Hematopoietic multipotent progenitor cell treated with erythropoietin and hydrocortisone succinate and interleukin-3 and kit ligand, for 6 days (in vitro differentiated cells): ENCODE measurements around the gene GGT5.
A peak's percentile ranks its signal among the peaks of the same experiment; 100 is the strongest.
"Not testable (repeated sequence)": the region's sequence is repeated elsewhere in the genome, so short reads cannot be mapped to it uniquely, and the experiment has no call there.

Experiments
- DNase-seq: peaks from one replicate; pipeline ENCODE4 v3.0.0-alpha.2; 2015

Gene GGT5, protein sequence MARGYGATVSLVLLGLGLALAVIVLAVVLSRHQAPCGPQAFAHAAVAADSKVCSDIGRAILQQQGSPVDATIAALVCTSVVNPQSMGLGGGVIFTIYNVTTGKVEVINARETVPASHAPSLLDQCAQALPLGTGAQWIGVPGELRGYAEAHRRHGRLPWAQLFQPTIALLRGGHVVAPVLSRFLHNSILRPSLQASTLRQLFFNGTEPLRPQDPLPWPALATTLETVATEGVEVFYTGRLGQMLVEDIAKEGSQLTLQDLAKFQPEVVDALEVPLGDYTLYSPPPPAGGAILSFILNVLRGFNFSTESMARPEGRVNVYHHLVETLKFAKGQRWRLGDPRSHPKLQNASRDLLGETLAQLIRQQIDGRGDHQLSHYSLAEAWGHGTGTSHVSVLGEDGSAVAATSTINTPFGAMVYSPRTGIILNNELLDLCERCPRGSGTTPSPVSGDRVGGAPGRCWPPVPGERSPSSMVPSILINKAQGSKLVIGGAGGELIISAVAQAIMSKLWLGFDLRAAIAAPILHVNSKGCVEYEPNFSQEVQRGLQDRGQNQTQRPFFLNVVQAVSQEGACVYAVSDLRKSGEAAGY

DNA sequence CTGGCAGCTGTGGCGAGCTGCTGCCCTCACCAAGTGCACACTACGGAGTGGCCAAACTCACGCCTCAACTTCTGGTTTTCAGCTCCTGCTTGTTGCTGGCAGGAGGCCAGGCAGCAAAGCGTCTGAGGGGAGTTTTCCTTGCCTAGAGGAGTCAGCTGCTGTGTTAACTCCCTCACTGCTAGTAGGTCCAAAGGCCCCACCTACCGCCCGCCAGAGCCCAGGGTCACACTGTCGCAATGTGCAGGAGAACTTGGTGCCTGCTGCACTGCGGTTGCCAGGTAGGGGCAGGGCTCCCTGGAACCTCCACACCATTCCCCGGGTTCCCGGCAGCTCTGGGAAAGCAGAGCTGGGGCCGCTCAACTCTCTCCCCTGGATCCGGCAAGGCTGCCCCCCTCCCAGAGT lies at the start of gene GGT5:
Gene GGT5 (minus strand): TSS at position 53 of the 402 bp plus-strand sequence. CDS start 357 bp downstream, outside the sequence.
- not testable (repeated sequence) for DNase-seq

DNA sequence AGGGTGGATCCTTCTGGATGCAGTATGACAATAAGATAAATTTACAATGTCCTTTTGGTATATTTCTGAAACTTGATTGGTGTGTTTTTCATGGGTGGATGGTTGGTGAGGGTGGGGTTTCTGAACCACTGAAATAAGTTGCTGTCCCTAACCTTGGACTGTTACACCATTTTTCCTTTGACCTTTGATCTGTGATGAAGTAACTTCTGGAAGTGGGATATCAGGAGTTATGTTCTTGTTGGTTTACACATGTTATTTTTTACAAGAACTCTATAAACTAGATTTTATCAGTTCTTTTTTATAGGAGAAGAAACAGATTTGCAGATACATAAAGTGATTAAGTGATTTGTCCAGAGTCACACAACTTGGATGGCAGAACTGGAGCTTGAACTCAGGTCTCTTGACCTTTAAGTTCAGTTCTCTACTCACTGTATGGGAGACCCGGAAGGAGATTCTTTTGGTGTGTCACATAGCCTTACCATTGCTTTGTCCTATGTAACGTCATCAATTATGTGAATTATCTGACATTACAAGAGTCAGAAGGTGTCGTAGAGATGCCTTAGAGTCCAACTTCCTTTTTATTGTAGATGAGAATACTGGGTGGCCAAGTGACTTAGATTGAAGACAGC lies 47.4 kb upstream of the GGT5 start:
- not testable (repeated sequence) for DNase-seq

DNA sequence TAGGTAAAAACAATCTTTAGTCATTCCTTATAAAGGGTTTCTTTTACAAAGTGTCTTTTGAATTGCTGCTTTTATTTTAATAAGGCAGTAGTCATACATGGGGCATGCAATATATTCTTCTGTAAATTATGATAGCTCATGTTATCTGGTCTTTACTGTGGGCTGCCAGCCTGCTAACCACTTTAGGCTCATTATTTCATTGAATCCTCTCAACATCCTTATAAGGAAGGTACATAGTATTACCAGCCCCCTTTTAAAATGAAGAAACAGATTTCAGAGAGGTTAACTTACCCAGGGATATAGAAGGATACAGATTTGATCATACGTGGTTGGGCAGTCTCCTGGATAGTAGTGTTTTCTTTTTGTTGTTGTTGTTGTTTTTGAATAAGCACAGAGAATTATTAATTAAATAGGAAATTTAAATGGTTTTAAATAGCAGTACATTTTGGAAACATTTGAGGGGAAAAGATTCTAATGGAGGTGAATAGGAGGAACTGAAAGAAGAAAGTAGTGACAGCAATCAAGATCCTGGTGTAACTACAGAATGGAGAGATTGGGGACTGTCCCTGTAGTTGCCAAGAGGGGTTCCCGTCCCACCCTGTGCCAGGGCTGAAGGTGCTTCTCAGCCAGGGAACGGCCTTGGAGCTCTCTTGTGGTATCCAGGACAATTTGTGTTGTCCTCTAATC lies 46.8 kb upstream of the GGT5 start:
- peak; percentile 33 for DNase-seq

DNA sequence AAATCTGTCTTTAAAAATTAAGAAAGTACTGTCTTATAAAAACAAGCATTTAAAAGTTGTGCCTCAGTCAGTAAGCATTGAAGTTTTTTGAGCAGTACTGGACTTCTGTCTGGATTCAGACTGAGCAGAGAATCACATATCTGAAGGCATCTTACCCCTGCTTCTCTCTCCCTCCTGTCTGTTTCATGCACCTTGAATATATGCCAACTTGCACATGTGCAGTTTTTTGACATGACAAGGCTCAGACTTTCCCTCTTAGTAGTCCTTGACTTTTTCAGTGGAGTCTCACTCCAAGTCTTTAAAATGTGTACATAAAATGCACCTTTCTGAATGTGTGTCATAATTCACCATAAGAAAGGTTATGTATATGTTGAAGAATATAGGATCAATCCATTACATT lies 45.6 kb upstream of the GGT5 start:
- DNase-seq = peak; percentile 61

DNA sequence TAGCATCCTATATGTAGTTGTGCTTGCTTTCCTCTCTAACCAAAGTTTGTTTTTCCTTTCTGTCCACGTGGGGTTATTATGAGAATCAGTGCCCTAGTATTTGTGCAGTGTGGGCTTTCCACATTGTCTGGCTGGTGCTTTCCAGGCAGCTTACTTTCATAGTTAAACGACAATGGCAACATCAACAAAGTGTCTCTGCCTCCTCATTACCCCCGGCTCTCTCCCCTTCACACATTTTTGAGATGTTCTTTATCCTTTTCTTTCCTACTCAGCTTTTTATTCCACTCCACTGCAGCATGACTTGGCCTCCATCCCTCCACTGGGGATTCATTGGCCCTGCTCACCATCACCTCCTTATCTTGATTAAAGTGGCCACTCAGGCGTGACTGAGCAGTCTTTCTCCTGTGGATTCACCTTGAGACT lies 44.9 kb upstream of the GGT5 start:
- DNase-seq = no peak

DNA sequence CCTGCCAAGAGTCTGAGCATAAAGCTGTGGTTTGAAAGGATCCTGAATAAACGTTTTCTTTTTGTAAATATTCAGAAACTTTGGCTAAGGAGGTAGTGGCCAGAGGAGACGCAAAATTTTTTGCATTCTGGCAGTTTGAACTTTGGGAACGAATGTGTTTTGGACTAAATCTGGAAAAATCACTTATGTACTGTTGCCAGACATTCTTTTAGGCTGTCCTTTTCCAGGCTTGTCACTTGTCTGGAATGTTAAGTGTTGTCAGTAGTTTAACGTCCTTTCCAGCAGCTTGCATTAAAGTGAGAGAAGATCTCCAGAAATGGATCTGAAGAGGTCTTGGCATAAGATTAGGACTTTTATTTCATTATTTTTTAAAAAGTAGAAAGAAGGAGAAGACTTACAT lies 44.2 kb upstream of the GGT5 start:
- no peak for DNase-seq

DNA sequence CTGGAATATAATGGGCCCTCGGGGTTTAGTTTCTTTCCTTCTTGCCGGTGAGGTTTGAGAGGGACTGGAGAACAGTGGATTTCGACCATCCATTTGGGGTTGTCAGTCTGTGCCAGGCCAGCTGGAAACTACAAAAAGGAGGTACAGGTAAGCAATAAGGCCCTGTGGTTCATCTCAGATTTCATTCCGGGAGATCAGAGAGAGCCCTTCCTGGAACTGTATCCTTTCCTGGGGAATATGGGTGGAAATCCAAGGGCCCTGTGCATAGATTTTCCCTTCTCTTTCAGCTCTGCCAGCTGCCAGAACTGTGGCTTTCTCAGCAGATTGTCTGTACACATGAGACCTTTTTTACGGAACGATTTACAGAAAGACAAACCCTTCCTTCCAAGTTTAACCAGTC lies 42.9 kb upstream of the GGT5 start:
- DNase-seq = not testable (repeated sequence)

DNA sequence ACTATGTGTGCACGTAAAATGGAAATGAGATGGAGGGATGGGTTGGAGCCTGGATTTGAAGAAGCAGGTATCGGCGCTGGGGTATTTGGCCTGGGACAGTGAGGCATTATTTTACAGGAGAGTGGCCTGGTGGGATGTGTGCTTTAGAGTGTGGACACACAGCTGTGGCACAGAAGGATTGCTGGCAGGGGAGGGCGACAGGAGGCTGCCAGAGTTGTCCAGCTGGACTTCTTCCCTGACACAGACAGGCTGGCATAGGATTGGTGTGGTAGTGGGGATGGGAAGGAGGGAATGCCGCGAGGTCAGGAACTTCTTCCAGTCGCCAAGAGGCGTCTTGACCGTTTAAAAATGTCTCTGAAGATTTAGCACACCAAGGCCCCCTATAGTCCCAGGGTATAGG lies 42.3 kb upstream of the GGT5 start:
- DNase-seq = not testable (repeated sequence)

DNA sequence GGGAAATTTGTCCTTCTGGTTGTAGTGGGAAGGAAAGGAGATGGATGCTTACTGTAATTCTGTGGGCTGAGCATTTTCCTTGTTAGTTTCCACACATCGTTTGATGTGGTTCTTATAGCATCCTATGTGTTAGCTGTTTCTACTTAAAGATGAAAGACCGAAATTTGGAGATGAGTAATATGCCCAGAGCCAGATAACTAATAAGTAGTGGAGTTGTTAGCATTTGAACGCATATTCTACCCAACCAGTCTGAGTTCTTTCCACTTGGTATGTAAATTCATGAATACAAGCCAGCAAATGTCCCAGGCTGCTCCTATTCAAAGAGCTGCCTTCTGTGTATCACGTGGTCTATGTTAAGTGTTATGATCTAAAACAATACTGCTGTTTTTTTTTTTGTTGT lies 40.4 kb upstream of the GGT5 start:
- DNase-seq = no peak

DNA sequence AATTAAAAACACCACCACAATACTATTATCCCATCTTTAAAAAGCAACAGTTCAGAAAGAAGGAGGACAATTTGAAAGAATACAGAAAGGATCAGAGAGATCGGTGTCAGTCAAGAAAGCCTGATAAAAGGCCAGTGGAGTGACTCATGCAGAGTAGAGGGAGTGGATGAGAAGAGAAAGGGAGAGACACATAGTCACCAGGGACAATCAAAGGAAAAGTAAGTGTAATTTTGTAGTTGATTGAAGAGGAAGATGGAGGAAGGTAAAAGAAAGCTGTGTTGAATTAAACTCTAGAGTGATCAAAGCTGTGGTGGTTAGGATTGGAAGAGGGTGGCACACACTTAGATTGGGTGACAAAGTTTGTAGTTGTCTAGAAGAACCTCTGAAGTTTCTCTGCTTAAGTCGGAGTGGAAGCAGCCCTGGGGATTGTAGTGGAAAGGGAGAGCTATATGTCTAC lies 39.9 kb upstream of the GGT5 start:
- peak; percentile 46 for DNase-seq

DNA sequence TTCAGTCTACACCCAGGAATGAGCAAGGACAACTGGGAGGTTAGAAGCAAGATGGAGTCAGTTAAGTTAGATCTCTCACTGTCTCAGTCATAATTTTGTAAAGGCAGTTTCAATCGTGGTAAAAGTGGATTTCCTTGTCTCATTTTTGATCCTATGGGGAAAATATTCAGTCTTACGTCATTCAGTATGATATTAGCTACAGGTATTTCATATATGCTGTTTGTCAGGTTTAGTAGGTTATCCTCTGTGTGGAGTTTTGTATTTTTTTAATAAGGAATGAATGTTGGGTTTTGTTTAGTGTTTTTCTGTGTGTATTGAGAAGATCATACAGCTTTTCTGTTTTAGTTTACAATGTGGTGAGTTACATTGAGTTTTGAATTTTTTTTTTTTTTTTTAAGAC lies 37.5 kb upstream of the GGT5 start:
- DNase-seq = no peak

DNA sequence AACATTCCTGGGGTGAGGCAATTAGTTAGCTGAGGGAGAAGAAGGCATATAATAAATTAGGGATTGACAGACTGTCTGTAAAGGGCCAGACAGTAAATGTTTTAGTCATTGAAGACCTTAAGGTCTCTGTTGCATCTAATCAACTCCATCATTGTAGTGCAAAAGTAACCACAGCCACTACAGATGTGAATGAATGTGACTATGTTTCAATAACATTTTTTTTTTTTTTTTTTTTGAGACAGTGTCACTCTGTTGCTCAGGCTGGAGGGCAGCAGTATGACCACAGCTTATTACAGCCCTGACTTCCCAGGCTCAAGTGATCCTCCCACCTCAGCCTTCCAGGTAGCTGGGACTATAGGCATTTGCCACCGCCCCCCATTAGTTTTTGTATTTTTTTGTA lies 35.5 kb upstream of the GGT5 start:
- DNase-seq = not testable (repeated sequence)

DNA sequence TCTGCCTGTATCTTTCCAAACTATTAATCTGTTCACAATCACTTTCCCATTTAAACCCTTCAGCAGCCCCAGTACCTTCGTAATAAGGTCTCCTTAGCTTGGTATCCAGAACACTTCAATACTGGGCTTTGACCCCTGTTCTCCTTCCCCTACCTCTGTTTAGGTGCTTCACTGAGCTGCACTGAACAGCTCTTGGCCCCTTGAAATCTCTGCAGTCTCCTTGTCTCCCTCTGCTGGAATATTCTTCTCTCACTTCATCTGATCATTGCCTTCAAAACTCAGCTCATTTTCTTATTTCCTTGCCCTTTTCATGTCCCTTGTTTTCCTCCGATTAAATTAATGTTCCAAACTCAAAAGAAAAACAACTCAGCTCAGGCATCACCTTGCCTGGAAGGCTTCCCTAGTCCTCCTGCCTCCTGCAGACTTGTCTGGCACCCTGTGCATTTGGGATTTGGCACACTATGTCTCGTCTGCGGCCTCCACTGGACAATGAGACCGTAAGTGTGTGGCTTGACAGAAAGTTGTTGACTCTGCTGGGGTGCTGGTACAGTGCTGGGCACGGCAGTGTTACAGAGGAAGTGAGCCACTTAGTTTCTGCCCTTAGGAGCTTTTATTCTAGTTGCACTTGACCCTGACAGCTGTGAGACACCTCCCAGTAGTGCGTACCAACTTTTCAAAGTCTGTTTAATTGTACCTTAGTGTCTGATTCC lies 30.0 kb upstream of the GGT5 start:
- not testable (repeated sequence) for DNase-seq

DNA sequence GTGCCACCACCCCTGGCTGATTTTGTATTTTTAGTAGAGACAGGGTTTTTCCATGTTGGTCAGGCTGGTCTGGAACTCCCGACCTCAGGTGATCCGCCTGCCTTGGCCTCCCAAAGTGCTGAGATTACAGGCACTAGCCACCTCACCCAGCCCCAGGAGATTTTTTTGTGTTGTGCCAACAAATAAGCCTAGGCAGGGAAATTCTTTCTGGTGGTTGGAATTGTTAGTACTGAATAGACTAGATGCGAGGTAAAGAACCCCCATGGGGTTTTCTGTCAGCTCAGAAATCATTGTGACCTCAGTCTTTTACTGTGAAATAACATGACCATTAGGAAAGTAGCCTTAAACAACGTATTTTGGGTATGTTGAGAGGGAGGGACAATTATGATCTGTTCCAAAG lies 29.0 kb upstream of the GGT5 start:
- not testable (repeated sequence) for DNase-seq

DNA sequence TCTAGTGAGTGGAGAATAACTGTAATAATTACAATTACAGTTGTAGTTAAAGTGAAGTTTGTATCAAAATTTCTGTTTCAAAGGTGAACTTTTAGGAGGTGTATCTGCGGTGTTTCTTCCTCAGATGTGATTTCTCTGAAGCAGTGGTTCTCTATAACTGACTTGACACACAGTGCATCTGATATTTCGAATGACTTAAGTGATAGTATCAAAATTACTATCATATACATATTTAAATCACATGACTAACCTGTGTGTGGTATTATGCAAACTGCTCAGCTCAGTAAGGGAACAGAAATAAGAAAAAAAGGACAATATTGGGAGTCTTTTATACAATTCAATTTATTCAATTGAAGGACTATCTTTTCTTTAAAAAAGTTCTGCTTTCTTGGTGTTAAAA lies 28.1 kb upstream of the GGT5 start:
- not testable (repeated sequence) for DNase-seq

DNA sequence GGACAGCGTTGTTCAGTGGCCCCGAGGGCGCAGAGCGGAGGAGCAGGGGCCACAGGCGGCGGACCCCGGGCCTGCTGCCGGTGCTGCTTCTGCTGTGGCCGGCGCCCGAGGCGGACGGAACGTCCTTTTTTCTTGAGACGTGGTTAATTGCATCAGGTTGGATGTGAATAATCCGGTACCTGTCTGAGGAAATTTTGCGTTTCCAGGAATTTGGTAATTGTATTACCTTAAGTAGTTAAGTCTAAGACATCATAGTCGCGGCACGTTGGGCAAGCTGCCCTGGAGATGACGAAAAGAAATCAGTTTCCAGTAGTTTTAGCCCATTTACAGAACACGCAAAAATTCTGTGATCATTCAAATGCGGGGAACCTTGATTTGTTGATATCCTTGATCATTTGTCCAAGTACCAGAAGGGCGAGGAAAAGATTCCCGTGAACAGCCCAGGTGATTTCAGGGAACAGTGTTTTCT lies 26.5 kb upstream of the GGT5 start:
- peak; percentile 40 for DNase-seq

DNA sequence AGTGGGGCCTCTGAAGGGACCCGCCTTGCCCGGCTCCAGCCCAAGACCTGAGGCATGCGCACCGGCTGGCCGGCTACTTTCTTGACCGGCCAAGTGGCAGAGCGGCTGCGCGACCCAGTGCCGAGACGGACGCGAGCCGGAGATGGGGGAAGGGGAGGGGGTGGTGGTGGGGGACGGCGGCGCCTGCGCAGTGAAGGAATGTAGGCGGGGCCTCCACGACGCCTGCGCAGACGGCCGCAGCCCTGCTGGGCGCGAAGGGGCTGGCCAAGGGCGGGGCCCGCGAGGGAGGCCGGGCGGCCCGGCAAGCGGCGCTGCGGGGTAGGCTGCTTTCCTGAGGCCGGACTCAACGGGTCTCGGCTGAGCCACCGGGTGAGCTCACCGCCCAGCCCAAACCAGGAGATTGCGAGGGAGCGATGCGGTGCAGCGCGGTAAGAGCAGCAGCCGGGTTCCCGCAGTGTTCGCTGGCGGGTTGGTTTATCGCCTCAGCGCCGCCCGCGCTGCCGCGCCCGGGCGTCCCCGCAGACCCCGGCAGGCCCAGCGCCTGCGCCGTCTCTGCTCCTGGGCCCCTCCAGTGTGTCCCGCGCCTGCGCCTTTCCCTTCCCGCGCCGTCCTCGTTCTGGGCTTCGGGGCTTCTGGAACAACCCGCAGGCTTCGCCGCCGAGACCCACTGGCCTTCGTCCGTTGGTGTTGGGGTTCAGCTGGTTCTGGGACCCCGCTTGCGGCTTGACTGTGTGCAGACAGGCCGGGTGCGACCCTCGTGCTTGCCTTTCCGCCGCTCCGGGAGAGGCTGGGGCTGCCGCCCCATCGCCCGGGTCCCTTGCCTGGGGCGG lies 25.9 kb upstream of the GGT5 start, which contains the start of gene SPECC1L:
Gene SPECC1L (plus strand): TSS at position 276 of the 830 bp plus-strand sequence. CDS start 31,401 bp downstream, outside the sequence.
- DNase-seq = peak; percentile 94

DNA sequence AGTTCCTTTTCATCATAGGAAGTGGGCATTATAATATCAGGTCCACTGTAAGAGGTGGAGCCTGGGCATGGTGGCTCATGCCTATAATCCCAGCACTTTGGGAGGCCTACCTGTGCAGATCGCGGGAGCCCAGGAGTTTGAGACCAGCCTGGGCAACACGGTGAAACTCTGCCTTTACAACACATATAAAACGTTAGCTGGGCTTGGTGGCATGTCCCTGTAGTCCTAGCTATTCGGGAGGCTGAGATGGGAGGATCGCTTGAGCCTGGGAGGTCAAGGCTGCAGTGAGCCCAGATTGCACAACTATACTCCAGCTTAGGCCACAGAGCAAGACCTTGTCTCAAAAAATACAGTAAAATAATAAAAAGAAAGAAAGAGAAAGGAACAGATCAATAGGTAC lies 21.6 kb upstream of the GGT5 start:
- not testable (repeated sequence) for DNase-seq

DNA sequence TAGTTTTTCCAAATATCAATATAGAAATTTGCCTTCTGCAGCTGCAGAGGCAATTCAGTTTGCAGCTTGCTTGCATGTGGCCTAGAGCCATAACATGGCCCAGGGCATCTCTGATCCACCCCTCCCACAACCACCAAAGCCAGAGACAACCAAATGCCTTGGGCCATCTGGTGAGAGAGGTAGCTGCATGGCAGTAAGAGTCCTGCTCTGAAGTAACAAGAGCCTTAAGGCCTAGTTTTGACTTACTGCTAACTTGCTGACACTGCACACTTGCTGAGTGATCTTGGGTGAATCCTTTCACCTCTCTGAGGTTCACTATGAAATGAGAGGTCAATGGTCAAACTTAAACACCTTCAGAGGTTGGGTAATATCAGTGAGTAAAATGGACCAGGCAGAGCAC lies 20.9 kb upstream of the GGT5 start:
- DNase-seq = no peak

DNA sequence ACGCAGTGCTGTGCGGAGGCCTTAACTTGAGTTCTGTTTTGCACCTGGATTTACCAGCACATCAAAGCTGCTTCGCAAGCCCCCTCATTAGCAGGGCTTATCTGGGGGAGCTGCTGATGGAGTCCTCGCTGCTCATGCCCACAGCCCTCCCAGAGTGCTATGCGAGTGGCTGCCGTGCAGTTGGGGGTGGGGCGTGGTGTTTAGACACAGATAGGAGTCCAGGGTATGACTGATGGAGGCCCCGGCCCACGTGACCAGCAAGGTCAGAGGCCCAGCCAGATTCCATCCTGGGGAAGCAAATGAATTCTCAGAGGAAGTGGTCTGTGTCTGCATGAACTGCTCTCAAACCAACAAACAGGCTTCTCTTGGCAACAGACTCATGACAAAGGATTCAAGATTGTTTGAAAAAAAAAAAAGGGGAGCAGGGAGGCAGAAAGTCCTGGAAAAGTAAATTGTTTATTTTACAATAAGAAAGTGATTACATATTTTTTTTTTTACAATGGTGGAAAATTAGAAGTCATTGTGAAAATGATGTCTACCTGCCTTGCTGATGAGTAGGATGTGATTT lies 19.5 kb upstream of the GGT5 start:
- DNase-seq = not testable (repeated sequence)

DNA sequence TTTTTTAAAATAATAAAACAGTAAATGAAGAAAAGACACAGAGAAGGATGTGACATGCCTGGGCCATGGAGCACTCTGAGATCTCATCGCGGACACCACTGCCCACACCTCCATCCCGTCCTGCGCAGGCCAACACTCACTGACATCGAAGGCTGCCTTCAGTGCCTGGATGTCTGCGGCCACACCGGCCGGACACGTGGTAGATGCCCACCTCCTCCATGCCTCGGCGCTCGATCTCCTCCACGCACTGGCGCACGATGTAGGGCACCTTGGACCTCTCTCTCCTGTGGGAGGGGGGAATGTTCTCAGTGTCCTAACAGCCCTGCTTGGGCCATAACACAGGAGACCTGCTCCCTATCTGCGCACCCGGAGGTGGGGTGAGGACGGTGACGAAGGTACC lies 18.6 kb upstream of the GGT5 start:
- not testable (repeated sequence) for DNase-seq
